ENCODE measurements around the gene SEPTIN5.

Gene SEPTIN5

DNA sequence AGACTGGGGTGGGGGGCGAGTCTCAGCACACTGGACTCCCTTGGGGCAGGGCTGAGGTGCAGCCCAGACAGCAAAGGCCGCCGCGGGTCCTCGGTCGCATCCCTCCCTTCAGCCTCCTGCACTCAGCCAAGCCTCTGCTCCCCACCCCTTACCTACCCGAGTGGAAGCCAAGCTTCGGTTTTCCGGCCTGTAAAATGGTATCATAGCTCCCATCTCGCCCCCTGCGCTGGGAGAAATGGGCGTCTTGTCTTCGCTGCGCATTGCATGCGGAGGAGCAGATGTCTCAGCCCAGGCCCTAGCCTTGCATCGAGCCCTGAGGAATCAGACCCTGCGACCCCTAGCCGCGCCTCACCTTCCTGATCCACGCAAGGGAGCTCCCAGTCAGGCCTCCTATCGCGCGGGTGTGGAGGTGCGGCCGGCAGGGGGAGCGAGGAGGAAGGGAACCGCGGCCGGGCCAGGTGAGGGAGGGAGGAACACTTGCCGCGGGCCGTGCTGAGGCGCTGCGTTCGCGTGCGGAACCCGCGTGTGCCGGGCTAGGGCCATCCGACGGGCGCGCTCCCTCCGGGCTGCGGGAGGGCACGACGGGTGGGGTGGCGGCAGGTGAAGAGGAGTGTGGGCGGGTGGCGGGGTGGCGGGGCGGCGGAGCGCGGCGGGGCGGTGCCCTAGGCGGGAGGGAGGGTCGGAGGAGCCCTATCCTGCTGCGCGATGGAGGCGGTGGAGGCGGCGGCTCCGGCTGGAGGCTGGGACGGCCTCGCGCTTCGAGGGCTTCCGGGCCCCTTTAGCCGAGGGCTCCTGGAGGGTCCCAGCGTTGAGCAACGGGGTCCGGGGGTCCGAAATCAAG, 42.2 kb downstream of the SEPTIN5 start:
- H3K18ac ChIP-seq (ENCODE audit: low read length): no peak overlapping the region
- H3K9ac ChIP-seq (ENCODE audit: low read length): no peak overlapping the region
- H2AK5ac ChIP-seq (ENCODE audit: low read length): no peak overlapping the region
- no peak overlapping the region for H3K23ac ChIP-seq (ENCODE audit: low read length)
- DNase-seq: peak; percentile 49
- no peak overlapping the region for H2BK5ac ChIP-seq (ENCODE audit: low read length)
- no peak overlapping the region for H3K4me2 ChIP-seq (ENCODE audit: low read length)
- H3K79me2 ChIP-seq (ENCODE audit: control insufficient read depth, insufficient read depth, low read length): no peaks in the 10 kb centered on the region
- H4K8ac ChIP-seq (ENCODE audit: low read depth, low read length): no peak overlapping the region
- H3K79me1 ChIP-seq (ENCODE audit: low read length): no peaks in the 10 kb centered on the region
- H3K4ac ChIP-seq (ENCODE audit: low read depth, low read length): no peak overlapping the region
- no peak overlapping the region for H4K5ac ChIP-seq (ENCODE audit: low read length)
- no peak overlapping the region for H2BK120ac ChIP-seq (ENCODE audit: low read depth, low read length)
- no peak overlapping the region for H2BK15ac ChIP-seq (replicated peaks; ENCODE audit: low read depth)
- peak overlapping the region; percentile 42 for H3K56ac ChIP-seq (ENCODE audit: low read length)
- H3K27me3 ChIP-seq (ENCODE audit: insufficient read depth, low read length, poor library complexity): peaks cover 65% of the 10 kb centered on the region
- no peaks in the 10 kb centered on the region for H3K36me3 ChIP-seq (ENCODE audit: control insufficient read depth, insufficient read depth, low read length)
- H3K4me1 ChIP-seq (ENCODE audit: control insufficient read depth, low read depth, low read length): no peaks in the 10 kb centered on the region
- H3K4me3 ChIP-seq (ENCODE audit: low read length): no peak overlapping the region
- WGBS (ENCODE audit: extremely low coverage, insufficient coverage, low lambda C conversion rate): no CpG with 5 or more reads among the region's 76 CpGs
- H3K27ac ChIP-seq (ENCODE audit: low read depth, low read length): no peak overlapping the region

DNA sequence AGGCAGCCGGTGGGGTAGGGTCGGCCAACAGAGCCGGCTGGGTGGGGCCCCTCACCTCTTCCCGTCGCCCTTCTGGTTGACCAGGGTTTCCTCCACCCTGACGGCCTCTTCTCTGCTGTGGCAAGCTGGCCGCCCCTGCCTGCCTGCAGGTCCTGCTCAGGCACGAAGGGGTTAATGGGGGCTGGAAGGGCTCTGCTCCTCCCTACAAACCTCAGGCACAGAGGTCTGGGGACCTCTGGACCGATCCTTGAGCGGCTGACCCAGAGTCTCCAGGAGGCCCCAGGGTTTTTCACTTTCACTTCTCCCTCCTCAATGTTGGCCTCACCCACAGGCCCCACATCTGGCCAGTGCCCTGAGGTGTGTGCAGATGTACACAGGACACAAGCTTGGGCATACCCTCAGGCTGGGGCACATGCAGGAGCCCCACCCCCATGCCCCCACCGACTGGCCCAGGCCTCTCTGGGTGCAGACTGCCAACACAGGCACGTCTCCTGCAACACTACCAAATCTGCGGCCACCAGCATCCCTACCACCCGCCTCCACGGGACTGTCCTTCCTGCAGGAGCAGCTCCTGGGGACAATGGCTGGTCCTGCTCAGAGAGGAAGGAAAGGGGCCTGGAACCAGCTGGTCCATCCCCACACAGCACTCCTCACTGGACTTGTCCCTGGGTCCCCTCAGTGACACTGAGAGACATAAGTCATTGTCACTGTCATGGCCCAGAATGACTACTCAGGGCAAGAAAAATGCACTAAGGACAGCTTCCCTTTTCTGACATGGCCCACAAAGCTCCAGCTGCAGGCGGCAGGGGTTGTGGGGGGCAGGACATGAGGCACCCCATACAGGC, 43.1 kb downstream of the SEPTIN5 start:
- no peak overlapping the region for H3K18ac ChIP-seq (ENCODE audit: low read length)
- H4K8ac ChIP-seq (ENCODE audit: low read depth, low read length): no peak overlapping the region
- DNase-seq: no peak
- no peaks in the 10 kb centered on the region for H3K79me2 ChIP-seq (ENCODE audit: control insufficient read depth, insufficient read depth, low read length)
- H3K56ac ChIP-seq (ENCODE audit: low read length): no peak overlapping the region
- no peak overlapping the region for H4K5ac ChIP-seq (ENCODE audit: low read length)
- H2AK5ac ChIP-seq (ENCODE audit: low read length): no peak overlapping the region
- no peak overlapping the region for H2BK5ac ChIP-seq (ENCODE audit: low read length)
- no peak overlapping the region for H3K9ac ChIP-seq (ENCODE audit: low read length)
- H3K23ac ChIP-seq (ENCODE audit: low read length): no peak overlapping the region
- H3K79me1 ChIP-seq (ENCODE audit: low read length): no peaks in the 10 kb centered on the region
- H3K4me2 ChIP-seq (ENCODE audit: low read length): no peak overlapping the region
- no peak overlapping the region for H2BK15ac ChIP-seq (replicated peaks; ENCODE audit: low read depth)
- WGBS (ENCODE audit: extremely low coverage, insufficient coverage, low lambda C conversion rate): no CpG with 5 or more reads among the region's 16 CpGs
- H3K4me1 ChIP-seq (ENCODE audit: control insufficient read depth, low read depth, low read length): no peaks in the 10 kb centered on the region
- no peak overlapping the region for H2BK120ac ChIP-seq (ENCODE audit: low read depth, low read length)
- no peak overlapping the region for H3K4me3 ChIP-seq (ENCODE audit: low read length)
- peaks cover 73% of the 10 kb centered on the region for H3K27me3 ChIP-seq (ENCODE audit: insufficient read depth, low read length, poor library complexity)
- no peak overlapping the region for H3K27ac ChIP-seq (ENCODE audit: low read depth, low read length)
- H3K4ac ChIP-seq (ENCODE audit: low read depth, low read length): no peak overlapping the region
- H3K36me3 ChIP-seq (ENCODE audit: control insufficient read depth, insufficient read depth, low read length): no peaks in the 10 kb centered on the region

DNA sequence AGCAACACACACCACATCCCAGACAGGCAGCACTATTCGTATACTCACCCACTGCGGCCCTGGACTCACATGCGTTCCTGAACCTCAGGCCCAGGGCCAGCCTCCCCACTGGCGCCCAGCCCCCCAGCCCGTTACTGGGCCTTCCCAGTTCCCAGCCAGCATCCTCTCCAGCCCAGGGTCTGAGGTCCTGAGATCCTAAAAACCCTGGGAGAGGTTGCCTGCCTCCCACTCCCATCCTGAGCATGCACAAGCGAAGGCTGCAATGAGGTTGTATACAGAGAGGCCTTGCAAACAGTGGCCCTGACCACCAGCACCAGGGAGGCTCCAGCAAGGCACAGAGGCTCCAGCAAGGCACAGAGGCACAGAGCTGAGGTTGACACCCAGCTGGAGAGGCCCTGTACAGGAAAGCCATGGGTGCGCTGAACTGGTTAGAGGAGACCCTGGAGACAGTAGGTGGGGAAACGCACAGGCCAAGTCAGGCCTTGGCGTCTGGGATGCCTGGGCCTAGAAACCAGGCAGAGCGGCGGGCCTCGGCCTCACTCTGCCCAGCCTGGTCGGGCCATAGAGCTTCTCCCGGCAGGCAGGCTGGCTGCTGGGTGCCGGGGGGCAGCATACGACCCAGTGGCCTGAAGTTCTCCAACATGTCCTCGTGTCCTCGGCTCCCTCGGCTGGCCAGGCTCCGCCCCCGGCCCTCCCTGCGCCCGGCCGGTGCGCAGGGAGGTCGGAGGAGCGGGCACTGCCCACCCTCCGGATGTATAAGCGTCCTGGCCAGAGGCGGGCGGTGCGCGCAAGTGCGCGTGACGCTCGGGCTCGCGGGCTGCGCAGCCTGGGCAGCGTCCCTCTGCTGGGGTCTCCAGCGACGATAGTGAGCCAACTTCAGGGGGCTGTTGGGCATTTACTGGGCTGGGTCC, 43.9 kb downstream of the SEPTIN5 start:
- H2BK5ac ChIP-seq (ENCODE audit: low read length): no peak overlapping the region
- DNase-seq: no peak
- WGBS (ENCODE audit: extremely low coverage, insufficient coverage, low lambda C conversion rate): no CpG with 5 or more reads among the region's 43 CpGs
- H3K9ac ChIP-seq (ENCODE audit: low read length): no peak overlapping the region
- H2BK15ac ChIP-seq (replicated peaks; ENCODE audit: low read depth): no peak overlapping the region
- no peak overlapping the region for H4K5ac ChIP-seq (ENCODE audit: low read length)
- no peak overlapping the region for H3K27ac ChIP-seq (ENCODE audit: low read depth, low read length)
- no peaks in the 10 kb centered on the region for H3K79me1 ChIP-seq (ENCODE audit: low read length)
- H3K4me1 ChIP-seq (ENCODE audit: control insufficient read depth, low read depth, low read length): no peaks in the 10 kb centered on the region
- no peak overlapping the region for H4K8ac ChIP-seq (ENCODE audit: low read depth, low read length)
- peaks cover 82% of the 10 kb centered on the region for H3K27me3 ChIP-seq (ENCODE audit: insufficient read depth, low read length, poor library complexity)
- no peak overlapping the region for H2BK120ac ChIP-seq (ENCODE audit: low read depth, low read length)
- no peak overlapping the region for H3K18ac ChIP-seq (ENCODE audit: low read length)
- no peak overlapping the region for H2AK5ac ChIP-seq (ENCODE audit: low read length)
- H3K4ac ChIP-seq (ENCODE audit: low read depth, low read length): no peak overlapping the region
- H3K4me3 ChIP-seq (ENCODE audit: low read length): no peak overlapping the region
- no peak overlapping the region for H3K4me2 ChIP-seq (ENCODE audit: low read length)
- H3K36me3 ChIP-seq (ENCODE audit: control insufficient read depth, insufficient read depth, low read length): no peaks in the 10 kb centered on the region
- no peak overlapping the region for H3K23ac ChIP-seq (ENCODE audit: low read length)
- no peak overlapping the region for H3K56ac ChIP-seq (ENCODE audit: low read length)
- no peaks in the 10 kb centered on the region for H3K79me2 ChIP-seq (ENCODE audit: control insufficient read depth, insufficient read depth, low read length)

GRCh38 chr22:19758896-19759426, 44.7 kb downstream of the SEPTIN5 start:
- Histone ChIP-seq H4K5ac (ENCODE audit: low read length) (no peak overlapping the region), H2BK5ac (ENCODE audit: low read length) (no peak overlapping the region), H2BK15ac (replicated peaks; ENCODE audit: low read depth) (no peak overlapping the region), H3K9ac (ENCODE audit: low read length) (no peak overlapping the region), H3K4me3 (ENCODE audit: low read length) (no peak overlapping the region), H3K18ac (ENCODE audit: low read length) (no peak overlapping the region), H2BK120ac (ENCODE audit: low read depth, low read length) (no peak overlapping the region), H3K27ac (ENCODE audit: low read depth, low read length) (no peak overlapping the region), H2AK5ac (ENCODE audit: low read length) (no peak overlapping the region), H3K4me1 (ENCODE audit: control insufficient read depth, low read depth, low read length) (no peaks in the 10 kb centered on the region), H3K36me3 (ENCODE audit: control insufficient read depth, insufficient read depth, low read length) (no peaks in the 10 kb centered on the region), H3K79me2 (ENCODE audit: control insufficient read depth, insufficient read depth, low read length) (no peaks in the 10 kb centered on the region), H3K4ac (ENCODE audit: low read depth, low read length) (no peak overlapping the region), H3K27me3 (ENCODE audit: insufficient read depth, low read length, poor library complexity) (peaks cover 89% of the 10 kb centered on the region), H3K4me2 (ENCODE audit: low read length) (no peak overlapping the region), H4K8ac (ENCODE audit: low read depth, low read length) (no peak overlapping the region), H3K23ac (ENCODE audit: low read length) (no peak overlapping the region), H3K79me1 (ENCODE audit: low read length) (no peaks in the 10 kb centered on the region), H3K56ac (ENCODE audit: low read length) (no peak overlapping the region)
- WGBS (ENCODE audit: extremely low coverage, insufficient coverage, low lambda C conversion rate): no CpG with 5 or more reads among the region's 21 CpGs
- DNase-seq: no peak

GRCh38 chr22:19759427-19760057, 45.2 kb downstream of the SEPTIN5 start:
- Histone ChIP-seq H3K36me3 (ENCODE audit: control insufficient read depth, insufficient read depth, low read length) (no peaks in the 10 kb centered on the region), H3K4me1 (ENCODE audit: control insufficient read depth, low read depth, low read length) (no peaks in the 10 kb centered on the region), H3K27ac (ENCODE audit: low read depth, low read length) (no peak overlapping the region), H3K9ac (ENCODE audit: low read length) (no peak overlapping the region), H2BK5ac (ENCODE audit: low read length) (no peak overlapping the region), H4K5ac (ENCODE audit: low read length) (no peak overlapping the region), H3K27me3 (ENCODE audit: insufficient read depth, low read length, poor library complexity) (peaks cover 89% of the 10 kb centered on the region), H3K79me1 (ENCODE audit: low read length) (no peaks in the 10 kb centered on the region), H3K4me3 (ENCODE audit: low read length) (no peak overlapping the region), H2BK15ac (replicated peaks; ENCODE audit: low read depth) (no peak overlapping the region), H2BK120ac (ENCODE audit: low read depth, low read length) (no peak overlapping the region), H3K4me2 (ENCODE audit: low read length) (no peak overlapping the region), H4K8ac (ENCODE audit: low read depth, low read length) (no peak overlapping the region), H3K79me2 (ENCODE audit: control insufficient read depth, insufficient read depth, low read length) (no peaks in the 10 kb centered on the region), H3K56ac (ENCODE audit: low read length) (no peak overlapping the region), H3K4ac (ENCODE audit: low read depth, low read length) (no peak overlapping the region), H2AK5ac (ENCODE audit: low read length) (no peak overlapping the region), H3K18ac (ENCODE audit: low read length) (no peak overlapping the region), H3K23ac (ENCODE audit: low read length) (no peak overlapping the region)
- DNase-seq: no peak
- no CpG with 5 or more reads among the region's 43 CpGs for WGBS (ENCODE audit: extremely low coverage, insufficient coverage, low lambda C conversion rate)

All from mesendoderm (in vitro differentiated cells).